CD4-positive, alpha-beta T cell treated with Interleukin-10 for 1 hour (primary cell): ENCODE results near the gene PLAGL2.
A peak's percentile ranks its signal among the peaks of the same experiment; 100 is the strongest.
"Not testable (repeated sequence)": the region's sequence is repeated elsewhere in the genome, so short reads cannot be mapped to it uniquely, and the experiment has no call there.

Source experiments
- DNase-seq: peaks from one replicate; pipeline ENCODE4 v3.0.0-alpha.2; 2020

Gene PLAGL2

GRCh38 chr20:32207626-32208498 lies at the start of gene PLAGL2, which contains the start of gene POFUT1:
TSS of gene PLAGL2 (minus strand) at chr20:32207743. CDS start at chr20:32202178, 5,565 bp downstream.
TSS of gene POFUT1 (plus strand) at chr20:32207880. CDS start at chr20:32207942, 62 bp downstream.
- peak; percentile 92 for DNase-seq

- DNase-seq = peak; percentile 16
Measured at GRCh38 chr20:32252189-32252588, 44.6 kb upstream of the PLAGL2 start.

GRCh38 chr20:32251470-32251869 lies 43.9 kb upstream of the PLAGL2 start:
- DNase-seq = no peak

- DNase-seq = peak; percentile 69
Measured at GRCh38 chr20:32249030-32249738, 41.6 kb upstream of the PLAGL2 start.

- no peak for DNase-seq
Measured at GRCh38 chr20:32248043-32248442, 40.5 kb upstream of the PLAGL2 start.

- DNase-seq = not testable (repeated sequence)
Measured at GRCh38 chr20:32246208-32246607, 38.7 kb upstream of the PLAGL2 start.

- DNase-seq = no peak
Measured at GRCh38 chr20:32244959-32245358, 37.4 kb upstream of the PLAGL2 start.

- no peak for DNase-seq
Measured at GRCh38 chr20:32244150-32244823, 36.7 kb upstream of the PLAGL2 start.

GRCh38 chr20:32241807-32242206 lies 34.3 kb upstream of the PLAGL2 start:
- no peak for DNase-seq

- DNase-seq = no peak
Measured at GRCh38 chr20:32240205-32240604, 32.7 kb upstream of the PLAGL2 start.

- DNase-seq = no peak
Measured at GRCh38 chr20:32238483-32239425, 31.2 kb upstream of the PLAGL2 start.

GRCh38 chr20:32237419-32237818 lies 29.9 kb upstream of the PLAGL2 start:
- no peak for DNase-seq

GRCh38 chr20:32236819-32237218 lies 29.3 kb upstream of the PLAGL2 start:
- DNase-seq = no peak

- DNase-seq = no peak
Measured at GRCh38 chr20:32236048-32236533, 28.5 kb upstream of the PLAGL2 start.

- DNase-seq = no peak
Measured at GRCh38 chr20:32235331-32236047, 27.9 kb upstream of the PLAGL2 start.

- DNase-seq = no peak
Measured at GRCh38 chr20:32234135-32234808, 26.7 kb upstream of the PLAGL2 start.

GRCh38 chr20:32233286-32233685 lies 25.7 kb upstream of the PLAGL2 start:
- DNase-seq = no peak

- DNase-seq = no peak
Measured at GRCh38 chr20:32232326-32232886, 24.9 kb upstream of the PLAGL2 start.

- peak; percentile 66 for DNase-seq
Measured at GRCh38 chr20:32231847-32232246, 24.3 kb upstream of the PLAGL2 start.

GRCh38 chr20:32231245-32231644 lies 23.7 kb upstream of the PLAGL2 start:
- no peak for DNase-seq
